HG03575 (cell line): ENCODE measurements around the gene RUNX1.

Source experiments
- ATAC-seq: cut with Tn5 transposase; IDR thresholded peaks from one replicate; pipeline ENCODE4 v1.9.1; 2021; ENCODE audit not compliant: unreplicated experiment, insufficient number of reproducible peaks, low FRiP score; ENCODE audit errors: extremely low read depth

RUNX1 gene

DNA sequence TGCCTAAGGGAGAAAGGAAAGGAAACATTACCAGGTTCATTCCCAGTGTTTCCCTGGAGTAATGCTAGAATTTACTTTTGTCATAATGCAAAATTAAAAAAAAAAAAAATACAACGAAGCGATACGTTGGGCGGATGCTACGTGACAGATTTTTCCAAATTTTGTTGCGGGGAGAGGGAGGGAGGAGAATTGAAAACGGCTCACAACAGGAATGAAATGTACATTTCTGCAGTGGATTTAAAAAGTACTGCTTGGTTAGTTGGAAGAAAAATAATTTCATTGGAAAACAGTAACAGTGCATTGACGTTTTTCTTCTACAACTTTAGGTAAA is 157.5 kb downstream of the RUNX1 start:
- ATAC-seq = no peak

DNA sequence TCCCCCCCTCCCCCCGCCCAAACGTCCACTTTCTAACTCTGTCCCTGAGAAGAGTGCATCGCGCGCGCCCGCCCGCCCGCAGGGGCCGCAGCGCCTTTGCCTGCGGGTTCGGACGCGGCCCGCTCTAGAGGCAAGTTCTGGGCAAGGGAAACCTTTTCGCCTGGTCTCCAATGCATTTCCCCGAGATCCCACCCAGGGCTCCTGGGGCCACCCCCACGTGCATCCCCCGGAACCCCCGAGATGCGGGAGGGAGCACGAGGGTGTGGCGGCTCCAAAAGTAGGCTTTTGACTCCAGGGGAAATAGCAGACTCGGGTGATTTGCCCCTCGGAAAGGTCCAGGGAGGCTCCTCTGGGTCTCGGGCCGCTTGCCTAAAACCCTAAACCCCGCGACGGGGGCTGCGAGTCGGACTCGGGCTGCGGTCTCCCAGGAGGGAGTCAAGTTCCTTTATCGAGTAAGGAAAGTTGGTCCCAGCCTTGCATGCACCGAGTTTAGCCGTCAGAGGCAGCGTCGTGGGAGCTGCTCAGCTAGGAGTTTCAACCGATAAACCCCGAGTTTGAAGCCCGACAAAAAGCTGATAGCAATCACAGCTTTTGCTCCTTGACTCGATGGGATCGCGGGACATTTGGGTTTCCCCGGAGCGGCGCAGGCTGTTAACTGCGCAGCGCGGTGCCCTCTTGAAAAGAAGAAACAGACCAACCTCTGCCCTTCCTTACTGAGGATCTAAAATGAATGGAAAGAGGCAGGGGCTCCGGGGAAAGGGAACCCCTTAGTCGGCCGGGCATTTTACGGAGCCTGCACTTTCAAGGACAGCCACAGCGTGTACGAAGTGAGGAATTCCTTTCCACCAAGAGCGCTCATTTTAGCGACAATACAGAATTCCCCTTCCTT is 158.1 kb downstream of the RUNX1 start:
- no peak for ATAC-seq

DNA sequence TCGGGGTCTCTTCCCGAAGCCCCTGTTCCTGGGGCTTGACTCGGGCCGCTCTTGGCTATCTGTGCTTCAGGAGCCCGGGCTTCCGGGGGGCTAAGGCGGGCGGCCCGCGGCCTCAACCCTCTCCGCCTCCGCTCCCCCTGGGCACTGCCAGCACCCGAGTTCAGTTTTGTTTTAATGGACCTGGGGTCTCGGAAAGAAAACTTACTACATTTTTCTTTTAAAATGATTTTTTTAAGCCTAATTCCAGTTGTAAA is 158.7 kb downstream of the RUNX1 start:
- no peak for ATAC-seq

DNA sequence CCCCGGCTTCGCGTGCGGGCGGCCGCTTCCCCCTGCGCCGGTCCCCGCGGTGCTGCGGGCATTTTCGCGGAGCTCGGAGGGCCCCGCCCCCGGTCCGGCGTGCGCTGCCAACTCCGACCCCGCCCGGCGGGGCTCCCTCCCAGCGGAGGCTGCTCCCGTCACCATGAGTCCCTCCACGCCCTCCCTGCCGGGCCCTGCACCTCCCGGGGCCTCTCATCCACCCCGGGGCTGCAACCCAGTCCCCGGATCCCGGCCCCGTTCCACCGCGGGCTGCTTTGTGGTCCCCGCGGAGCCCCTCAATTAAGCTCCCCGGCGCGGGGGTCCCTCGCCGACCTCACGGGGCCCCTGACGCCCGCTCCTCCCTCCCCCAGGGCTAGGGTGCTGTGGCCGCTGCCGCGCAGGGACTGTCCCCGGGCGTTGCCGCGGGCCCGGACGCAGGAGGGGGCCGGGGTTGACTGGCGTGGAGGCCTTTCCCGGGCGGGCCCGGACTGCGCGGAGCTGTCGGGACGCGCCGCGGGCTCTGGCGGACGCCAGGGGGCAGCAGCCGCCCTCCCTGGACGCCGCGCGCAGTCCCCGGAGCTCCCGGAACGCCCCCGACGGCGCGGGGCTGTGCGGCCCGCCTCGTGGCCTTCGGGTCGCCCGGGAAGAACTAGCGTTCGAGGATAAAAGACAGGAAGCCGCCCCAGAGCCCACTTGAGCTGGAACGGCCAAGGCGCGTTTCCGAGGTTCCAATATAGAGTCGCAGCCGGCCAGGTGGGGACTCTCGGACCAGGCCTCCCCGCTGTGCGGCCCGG is 159.2 kb downstream of the RUNX1 start:
- ATAC-seq = no peak

DNA sequence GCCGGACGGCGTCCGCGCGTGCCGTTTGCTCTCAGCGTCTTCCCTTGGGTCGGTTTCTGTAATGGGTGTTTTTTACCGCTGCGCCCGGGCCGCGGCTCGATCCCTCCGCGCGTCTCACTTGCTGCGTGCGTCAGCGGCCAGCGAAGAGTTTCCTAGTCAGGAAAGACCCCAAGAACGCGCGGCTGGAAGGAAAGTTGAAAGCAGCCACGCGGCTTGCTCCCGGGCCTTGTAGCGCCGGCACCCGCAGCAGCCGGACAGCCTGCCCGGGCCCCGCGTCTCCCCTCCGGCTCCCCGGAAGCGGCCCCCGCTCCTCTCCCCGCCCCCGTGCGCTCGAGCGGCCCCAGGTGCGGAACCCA is 159.8 kb downstream of the RUNX1 start:
- no peak for ATAC-seq

DNA sequence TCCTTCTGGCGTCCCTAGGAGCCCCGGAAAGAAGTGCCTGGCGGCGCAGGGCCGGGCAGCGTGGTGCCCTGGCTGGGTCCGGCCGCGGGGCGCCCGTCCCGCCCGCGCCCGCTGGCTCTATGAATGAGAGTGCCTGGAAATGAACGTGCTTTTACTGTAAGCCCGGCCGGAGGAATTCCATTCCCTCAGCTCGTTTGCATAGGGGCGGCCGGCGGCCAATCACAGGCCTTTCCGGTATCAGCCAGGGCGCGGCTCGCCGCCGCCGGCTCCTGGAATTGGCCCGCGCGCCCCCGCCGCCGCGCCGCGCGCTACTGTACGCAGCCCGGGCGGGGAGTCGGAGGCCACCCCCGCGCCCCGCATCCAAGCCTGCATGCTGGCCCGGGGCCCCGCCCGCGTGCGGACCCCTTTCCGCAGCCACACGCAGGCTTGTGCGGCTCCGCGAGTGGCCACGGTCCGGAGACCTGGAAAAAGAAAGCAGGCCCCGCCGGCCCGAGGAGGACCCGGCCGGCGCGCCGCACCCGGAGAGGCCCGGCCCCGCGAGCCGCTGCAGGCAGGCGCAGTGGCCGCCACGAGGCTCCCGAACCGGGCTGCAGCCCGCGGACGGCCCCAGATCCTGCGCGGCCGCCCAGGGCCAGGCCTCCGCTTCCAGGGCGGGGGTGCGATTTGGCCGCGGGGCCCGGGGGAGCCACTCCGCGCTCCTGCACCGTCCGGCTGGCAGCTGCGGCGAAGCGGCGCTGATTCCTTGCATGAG is 160.4 kb downstream of the RUNX1 start:
- ATAC-seq = no peak

DNA sequence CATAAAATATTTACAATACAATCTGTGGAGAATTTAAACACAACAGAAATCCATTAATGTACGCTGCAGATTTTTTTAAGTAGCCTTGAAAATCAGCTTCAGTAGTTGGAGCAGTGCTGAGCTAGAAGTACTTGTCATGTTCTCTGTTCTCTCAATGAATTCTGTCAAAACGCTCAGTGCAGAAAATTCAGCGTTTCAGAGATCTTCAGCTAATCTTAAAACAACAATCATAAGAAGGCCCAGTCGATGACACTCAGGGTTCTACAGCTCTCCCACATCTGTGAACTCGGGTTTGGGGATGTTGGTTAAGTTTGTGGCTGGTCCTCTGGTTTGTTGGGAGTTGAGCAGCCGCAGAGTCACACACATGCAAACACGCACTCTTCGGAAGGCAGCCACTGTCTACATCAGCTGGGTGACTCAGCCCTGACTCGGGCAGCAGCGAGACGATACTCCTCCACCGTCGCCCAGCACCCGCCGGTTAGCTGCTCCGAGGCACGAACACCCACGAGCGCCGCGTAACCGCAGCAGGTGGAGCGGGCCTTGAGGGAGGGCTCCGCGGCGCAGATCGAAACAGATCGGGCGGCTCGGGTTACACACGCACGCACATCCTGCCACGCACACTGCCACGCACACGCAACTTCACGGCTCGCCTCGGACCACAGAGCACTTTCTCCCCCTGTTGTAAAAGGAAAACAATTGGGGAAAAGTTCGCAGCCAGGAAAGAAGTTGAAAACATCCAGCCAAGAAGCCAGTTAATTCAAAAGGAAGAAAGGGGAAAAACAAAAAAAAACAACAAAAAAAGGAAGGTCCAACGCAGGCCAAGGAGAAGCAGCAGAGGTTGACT is 161.2 kb downstream of the RUNX1 start:
- ATAC-seq = no peak

DNA sequence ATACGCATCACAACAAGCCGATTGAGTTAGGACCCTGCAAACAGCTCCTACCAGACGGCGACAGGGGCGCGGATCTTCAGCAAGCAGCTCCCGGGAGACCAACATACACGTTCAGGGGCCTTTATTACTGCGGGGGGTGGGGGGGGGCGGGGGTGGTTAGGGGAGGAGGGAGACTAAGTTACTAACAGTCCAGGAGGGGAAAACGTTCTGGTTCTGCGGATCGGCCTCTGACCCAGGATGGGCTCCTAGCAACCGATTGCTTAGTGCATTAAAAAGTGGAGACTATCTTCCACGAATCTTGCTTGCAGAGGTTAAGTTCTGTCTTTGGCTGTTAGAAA is 162.0 kb downstream of the RUNX1 start:
- no peak for ATAC-seq

DNA sequence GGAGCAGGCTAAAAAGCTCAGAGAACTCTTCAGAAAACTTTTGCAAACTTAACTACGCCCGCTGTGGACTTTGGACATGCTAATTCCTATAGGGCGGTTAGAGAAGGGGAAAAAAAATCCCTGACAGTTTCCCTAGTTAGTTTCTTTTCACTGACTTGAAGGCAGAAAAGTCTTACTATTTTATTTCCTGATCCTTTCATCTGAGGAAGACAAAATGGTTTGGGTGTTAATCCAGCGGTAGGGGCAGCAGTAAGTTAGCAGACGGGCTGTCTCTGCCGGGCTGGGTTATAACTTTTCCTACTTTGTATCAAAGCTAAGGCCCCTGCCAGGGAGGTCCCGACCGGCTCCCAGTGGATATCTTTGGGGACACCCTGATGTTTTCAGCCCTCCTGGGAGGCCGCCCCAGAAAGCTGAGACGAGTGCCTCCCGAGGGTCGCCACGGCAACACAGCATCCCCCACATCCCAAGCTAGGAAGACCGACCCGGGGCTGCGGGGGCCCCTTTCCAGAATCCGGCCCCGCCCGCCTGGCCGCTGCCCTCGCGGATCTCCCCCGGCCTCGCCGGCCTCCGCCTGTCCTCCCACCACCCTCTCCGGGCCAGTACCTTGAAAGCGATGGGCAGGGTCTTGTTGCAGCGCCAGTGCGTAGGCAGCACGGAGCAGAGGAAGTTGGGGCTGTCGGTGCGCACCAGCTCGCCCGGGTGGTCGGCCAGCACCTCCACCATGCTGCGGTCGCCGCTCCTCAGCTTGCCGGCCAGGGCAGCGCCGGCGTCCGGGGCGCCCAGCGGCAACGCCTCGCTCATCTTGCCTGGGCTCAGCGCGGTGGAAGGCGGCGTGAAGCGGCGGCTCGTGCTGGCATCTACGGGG is 162.6 kb downstream of the RUNX1 start:
- no peak for ATAC-seq

DNA sequence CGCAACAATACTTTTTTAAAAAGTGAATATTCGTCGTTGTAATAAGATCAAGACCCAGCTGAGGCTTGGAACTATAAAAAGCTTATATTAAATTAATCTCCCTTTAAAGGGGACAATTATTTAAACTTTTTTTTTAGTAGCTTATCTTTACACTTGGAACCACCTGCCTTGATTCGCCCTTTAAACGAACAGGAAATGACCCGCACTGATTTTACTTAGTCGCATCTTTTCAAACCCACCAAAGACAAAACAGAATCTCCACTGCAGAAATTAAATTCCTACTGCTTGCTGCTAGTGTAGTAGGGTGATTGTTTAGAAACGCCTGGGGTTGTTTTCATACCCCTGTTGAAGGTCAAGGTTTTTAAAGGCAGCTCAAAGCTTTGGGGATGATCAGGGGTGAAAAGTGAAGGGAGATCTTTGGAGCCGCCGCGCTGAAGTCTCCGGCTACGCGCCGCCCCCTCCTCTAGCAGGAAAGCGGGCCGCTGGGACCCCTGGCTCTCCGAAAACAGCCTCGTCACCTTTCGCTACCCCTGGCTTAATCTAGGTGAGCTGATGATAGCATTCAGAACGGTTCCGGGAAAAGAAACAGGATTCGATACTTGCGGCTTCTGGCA is 163.4 kb downstream of the RUNX1 start:
- ATAC-seq = no peak

DNA sequence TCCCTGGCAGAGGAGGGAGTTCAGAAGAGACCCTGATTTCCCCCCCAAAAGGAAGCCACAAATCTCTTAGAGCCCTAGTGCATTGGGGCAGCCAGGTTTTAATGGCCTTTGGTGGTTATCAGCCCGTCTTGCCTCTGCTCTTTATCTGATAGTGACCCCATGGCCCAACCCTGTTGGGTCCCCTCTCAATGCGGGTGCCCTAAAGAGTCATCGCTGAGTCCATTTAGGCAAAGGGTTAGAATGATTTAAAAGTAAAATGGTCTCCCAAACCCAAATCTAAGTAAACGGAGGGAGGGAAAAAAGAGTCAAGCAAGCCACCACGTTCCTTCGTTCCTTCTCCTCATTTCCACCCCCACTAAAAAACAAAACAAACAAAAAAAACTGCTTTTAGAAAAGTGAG is 164.0 kb downstream of the RUNX1 start:
- ATAC-seq = no peak

DNA sequence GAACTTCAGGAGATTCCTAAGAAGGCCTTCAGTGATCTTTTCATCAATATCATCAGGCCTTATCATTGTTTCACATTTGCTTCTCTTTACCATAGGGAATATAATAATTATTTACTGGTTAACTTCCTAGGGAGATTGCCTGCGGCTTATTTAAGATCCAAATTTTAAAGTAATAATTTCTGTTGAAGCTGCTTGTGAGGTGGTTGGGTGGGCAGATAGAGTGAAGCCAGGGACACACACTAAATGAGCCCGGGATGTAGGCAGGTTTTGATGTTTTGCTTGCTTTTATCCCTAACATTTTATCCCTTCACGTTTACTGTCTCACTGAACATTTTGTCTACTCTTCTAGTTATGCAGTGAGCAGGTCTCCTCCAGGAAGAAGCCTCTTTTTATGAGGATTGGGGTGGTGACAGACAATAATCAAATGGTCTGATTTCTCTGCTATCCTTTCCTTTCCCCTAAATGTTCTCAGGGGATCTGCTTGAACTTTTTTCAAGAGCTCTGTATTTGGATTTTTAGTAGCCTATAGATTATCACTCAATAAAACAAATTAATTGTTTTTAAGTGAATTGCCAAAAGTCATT is 164.7 kb downstream of the RUNX1 start:
- no peak for ATAC-seq

DNA sequence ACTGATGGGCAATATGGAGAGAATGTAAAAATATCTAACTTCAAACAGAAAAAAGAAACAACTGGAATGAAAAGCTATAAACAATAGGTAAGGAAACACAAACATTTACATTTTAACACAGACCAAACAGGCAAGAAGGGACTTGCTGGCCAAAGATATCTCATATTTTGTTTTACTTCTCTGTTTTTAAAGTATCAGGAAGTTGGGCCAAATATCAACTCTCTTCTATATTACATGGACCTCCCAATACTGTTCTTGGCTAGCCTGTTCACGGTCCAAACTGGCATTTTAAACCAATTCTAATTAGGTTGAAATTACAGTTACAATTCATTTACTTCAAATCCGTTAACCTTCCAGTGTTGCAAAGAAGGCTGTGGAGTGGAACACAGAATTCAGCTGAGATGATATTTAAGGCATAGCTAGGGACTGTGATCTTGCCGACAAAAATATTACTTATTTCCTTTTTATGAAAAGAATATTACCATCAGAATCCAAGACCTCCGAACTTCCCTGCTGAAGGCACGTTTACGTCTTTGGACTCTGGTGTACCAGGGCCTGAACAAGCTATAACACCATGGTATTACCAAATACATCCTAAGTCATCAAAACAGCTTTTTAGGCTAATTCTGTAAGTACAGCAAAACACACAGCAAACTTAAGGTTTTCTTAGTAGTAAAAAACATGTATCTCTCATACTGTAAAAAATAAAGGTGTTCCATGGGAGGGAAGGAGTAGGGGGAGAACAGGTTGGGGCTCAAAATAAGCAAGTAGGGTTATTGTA is 165.4 kb downstream of the RUNX1 start:
- no peak for ATAC-seq

DNA sequence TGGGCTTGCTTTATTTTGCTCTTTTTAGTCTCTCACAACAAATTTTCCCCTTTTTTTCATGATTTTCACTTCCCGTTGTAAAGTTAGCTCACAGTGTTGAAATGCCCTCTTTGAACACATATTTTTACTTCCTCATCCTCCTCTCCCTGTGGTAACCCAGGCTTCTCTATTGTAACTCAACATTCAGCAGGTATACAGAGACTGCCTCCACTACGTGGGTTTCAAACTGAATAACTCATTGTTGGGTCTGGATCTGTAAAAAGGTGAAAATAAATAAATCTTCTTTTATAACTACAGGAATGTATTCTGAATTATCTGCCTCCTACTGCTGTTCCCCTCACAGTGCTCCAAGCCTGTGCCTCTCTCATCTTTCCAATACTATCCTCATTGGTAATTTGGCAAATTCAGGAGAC is 166.4 kb downstream of the RUNX1 start:
- no peak for ATAC-seq

DNA sequence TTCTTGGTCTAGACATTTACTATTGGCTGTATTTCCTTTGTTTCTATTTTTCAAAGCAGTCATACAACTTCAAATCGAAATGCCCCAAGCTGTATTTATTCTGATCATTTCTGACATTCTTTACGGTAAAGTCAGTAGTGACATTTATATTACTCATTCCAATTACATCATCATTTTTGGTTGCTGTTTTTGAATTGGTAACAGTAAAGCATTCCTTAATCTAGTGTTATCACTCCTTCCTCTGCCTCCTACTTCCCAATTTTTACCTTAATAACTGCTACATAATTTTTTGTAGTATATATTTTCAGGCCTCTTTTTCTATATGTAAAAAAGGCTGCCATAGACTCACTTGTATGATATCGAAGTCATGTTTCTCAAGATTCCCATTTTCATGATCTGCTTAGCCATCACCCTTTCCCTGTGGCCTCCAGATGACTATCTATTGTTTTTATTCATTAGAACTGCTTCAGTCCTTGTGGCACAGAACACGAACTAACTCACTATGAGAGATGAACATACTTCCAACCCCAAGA is 167.2 kb downstream of the RUNX1 start:
- ATAC-seq = no peak

DNA sequence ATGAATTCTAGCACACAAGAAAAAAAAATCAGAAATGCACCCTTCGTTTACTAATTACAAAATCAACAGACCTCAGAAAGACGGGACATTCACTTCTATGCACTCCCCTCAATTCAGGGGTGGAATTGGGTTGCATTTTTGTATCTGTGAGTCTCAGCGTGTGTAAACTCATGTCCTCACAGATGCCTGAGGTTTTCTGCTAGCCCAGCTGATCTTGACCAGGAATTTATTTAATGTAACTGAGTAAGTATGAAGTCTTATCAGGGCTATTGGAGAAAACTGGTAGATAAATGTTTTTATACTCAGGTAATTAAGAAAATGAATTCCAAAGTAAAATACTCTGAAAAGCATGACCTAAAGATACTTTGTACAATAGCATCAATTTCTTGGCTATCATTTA is 167.7 kb downstream of the RUNX1 start:
- ATAC-seq = no peak

DNA sequence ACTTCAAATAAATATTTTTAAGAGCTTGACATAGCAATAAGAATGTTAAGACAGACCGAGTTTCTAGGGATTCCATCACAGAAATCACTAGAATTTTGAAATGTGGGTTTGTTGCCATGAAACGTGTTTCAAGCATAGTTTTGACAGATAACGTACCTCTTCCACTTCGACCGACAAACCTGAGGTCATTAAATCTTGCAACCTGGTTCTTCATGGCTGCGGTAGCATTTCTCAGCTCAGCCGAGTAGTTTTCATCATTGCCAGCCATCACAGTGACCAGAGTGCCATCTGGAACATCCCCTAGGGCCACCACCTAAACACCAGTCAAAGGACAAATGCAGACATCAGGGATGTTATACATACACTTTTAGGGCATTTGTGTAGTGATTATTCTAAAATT is 168.7 kb downstream of the RUNX1 start:
- no peak for ATAC-seq
